LNCaP clone FGC (cell line): Measurements from ENCODE around the gene LAPTM5.

ENCODE experiments used
- DNase-seq: peaks from one replicate; pipeline ENCODE4 v3.0.0-alpha.2; 2011; ENCODE audit warnings: low read depth
- H3K4me3 ChIP-seq: 2 replicates; pipeline ENCODE4 v1.5.1; 2011; ENCODE audit warnings: mild to moderate bottlenecking, low read depth, low read length, control low read depth
- TF ChIP-seq, protein P1 (sequence below): IDR thresholded peaks from 2 replicates; pipeline ENCODE4 v1.5.1; 2012; ENCODE audit warnings: mild to moderate bottlenecking; ENCODE audit not compliant: control insufficient read depth, insufficient read depth; ENCODE audit errors: extremely low read depth

LAPTM5 gene

DNA sequence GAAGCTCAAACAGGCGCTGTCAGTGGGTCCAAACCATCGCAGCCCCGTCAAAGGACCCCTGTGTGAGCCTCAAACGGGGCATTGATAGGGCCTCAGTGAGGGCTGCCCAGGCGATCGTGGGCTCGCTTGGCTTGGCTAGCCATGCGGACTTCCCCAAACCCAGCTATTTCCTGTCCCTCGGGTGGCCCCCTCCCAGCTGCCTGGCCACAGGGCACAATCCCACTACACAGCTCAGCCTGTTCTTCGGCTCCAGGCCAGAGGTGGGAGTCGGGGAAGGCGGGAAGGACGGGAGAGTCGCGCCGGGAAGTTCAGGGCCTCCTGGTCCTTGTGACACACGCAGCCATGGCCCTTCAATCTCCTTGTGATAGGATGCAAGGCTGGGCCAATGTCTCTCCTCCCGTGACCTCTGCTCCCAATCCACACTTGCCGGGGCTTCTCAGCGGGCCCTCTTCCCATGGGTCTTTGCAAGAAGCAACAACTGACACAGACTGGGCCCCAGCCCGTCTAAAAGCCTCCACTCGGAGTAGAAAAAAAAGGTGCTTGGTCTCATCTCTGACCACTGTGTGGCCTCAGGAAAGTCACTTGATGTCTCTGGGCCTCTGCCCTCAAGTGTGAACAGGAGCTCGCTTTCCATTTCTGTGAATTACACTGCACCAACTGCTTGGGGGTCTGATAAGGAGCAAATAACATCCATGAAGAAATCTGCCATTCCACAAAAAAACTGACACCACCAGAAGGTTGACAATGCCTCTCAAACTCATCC, 27.0 kb downstream of the LAPTM5 start:
- TF ChIP-seq, protein P1, sequence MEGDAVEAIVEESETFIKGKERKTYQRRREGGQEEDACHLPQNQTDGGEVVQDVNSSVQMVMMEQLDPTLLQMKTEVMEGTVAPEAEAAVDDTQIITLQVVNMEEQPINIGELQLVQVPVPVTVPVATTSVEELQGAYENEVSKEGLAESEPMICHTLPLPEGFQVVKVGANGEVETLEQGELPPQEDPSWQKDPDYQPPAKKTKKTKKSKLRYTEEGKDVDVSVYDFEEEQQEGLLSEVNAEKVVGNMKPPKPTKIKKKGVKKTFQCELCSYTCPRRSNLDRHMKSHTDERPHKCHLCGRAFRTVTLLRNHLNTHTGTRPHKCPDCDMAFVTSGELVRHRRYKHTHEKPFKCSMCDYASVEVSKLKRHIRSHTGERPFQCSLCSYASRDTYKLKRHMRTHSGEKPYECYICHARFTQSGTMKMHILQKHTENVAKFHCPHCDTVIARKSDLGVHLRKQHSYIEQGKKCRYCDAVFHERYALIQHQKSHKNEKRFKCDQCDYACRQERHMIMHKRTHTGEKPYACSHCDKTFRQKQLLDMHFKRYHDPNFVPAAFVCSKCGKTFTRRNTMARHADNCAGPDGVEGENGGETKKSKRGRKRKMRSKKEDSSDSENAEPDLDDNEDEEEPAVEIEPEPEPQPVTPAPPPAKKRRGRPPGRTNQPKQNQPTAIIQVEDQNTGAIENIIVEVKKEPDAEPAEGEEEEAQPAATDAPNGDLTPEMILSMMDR: no peak
- H3K4me3 ChIP-seq: no peak overlapping the region
- no peak for DNase-seq

DNA sequence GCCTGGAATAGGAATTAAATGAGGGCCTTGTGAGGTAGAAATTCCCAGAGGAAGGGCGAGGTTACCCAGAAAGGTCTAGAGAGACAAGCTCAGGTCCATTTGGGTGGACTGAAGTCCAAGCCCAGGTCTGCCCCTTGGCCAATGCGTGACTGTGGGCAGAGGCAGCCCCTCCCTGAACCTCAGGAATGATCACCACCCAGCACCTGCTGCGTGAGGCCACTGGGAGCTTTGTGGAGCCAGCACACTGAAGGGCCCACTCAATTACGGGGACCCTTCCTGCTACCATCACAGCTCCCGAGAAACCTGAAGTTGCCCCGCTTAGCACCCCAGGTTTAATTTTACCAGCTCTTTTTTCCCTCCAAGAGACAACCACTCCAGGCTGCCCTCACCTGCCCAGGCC, 27.7 kb downstream of the LAPTM5 start:
- H3K4me3 ChIP-seq: no peak overlapping the region
- TF ChIP-seq, protein P1: no peak
- no peak for DNase-seq

DNA sequence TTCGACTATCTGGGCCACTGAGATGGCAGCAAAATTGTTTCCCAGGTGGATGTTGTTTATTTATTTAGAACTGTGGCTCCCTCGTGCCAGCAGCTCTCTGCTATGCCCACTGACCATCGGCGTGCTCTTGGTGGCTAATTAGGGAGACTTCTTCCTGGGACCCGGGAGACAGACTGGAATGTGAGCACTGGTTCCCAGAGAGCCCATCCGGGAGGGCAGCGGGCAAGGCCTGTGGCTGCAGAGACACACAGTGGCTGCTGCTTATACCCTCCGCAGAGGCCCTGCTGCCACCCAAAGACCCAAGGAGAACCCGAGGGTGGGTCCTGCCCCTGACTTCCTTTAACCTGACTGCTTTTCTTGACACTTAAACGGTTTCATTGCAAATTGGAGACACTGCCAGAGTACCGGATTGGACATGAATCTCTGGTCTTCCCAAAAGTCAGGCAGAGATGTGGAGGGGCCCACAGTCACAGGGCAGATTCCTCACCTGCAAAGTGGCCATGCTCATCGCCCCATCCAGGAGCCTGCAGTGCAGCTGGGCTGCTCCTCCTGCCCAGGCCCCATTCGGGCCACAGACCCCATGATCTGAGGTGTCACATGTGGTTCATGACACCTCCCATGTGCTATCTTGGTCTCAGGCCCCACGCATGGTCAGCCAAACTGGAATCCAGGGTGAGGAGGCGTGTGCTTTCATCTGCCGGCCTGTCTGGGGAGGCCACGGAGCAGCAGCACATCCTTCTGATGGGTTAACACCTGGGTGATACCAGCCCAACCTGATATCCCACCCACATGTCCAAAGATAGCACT, 28.5 kb downstream of the LAPTM5 start:
- no peak overlapping the region for H3K4me3 ChIP-seq
- no peak for DNase-seq
- TF ChIP-seq, protein P1: no peak

DNA sequence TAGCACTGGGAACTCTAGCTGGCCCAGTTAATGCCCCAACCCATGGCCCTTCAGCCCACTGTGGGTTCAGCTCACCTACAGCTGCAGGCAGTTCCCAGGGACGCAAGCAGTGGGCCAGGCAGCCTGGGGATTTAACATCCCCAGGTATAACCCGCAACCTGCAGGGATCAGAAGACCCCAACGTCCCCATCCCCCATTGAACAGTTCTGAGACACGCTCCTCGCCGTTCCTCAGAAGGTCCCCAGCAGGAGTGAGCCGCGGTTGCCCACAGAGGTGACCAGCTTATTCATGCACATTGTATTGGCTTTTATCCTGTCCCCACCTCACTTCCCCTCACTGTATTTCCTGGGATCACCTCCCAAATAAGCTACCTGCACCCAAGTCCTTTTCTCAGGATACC, 29.2 kb downstream of the LAPTM5 start:
- no peak for DNase-seq
- TF ChIP-seq, protein P1: no peak
- no peak overlapping the region for H3K4me3 ChIP-seq

DNA sequence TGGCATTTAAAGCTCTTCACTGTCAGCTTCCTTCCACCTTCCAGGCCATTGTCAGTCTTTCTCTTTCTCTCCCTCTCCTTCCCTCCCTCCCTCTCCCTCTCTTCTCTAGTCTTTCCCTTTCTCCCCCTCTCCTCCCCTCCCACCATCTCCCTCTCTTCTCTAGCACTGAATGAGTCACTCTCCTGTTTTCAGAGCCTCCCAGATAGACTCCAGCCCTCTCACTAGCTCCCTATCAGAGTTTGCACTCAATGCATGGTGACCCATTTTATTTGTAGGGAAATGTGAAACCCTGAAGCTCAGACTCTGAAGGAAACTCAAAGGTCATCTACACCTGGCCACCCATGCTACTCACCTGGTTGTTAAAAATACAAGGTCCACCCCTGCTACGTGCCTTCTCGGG, 29.8 kb downstream of the LAPTM5 start:
- no peak overlapping the region for H3K4me3 ChIP-seq
- TF ChIP-seq, protein P1: no peak
- DNase-seq: no peak

DNA sequence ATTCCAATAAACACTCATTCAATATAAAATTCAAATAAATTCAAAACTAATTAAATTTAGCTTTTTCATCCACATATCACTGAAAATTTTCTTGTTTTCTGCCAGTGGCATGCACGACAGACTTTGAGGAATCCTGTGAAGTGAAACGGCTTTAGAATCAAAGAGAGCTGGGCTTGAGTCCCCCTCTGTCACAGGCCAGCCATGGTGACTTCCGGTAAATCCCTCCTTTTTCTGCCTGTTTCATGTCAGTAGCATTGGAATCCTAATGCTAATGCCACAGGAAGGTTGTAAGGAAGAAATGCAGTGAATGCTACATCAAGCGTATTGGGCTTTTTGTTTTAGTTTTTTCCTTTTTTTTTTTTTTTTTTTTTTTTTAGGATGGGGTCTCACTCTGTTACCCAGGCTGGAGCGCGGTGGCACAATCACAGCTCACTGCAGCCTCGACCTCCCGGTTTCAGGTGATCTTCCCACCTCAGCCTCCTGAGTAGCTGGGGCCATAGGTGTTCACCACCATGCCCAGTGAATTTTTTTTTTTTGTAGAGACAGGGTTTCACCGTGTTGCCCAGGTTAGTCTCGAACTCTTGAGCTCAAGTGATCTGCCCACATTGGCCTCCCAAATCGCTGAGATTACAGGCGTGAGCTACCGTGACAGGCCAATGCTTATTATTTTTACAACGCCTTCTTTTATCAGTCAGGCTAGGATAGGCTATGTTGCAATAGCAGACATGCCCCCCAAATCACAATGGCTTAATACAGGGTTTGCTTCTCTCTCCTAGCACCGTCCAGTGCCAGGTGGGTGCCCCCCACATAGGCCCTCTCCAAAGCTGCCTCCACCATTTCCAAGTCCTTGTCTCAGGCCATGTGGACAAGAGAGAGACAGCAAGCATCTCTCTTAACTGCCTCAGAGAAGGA, 30.5 kb downstream of the LAPTM5 start:
- H3K4me3 ChIP-seq: no peak overlapping the region
- DNase-seq: no peak
- TF ChIP-seq, protein P1: no peak
